PC-9 (cell line): ENCODE data around the gene DUSP16. TPM values are rescaled to one million over a fixed set of nuclear protein-coding genes. Genes with fewer than 3 reads are reported as not detected.

Source experiments
- BruUV-seq: library from RNA; stranded (reverse); fragments of 400-500 nt; replicated peaks from 2 replicates; lab custom pipeline; 2021; lab: Mats Ljungman, UMichigan
- CTCF ChIA-PET: fragments of 300-600 bp; sonication (Branson Sonifier 250); formaldehyde crosslinking; loops from one replicate; lab custom pipeline; 2022; ENCODE audit warnings: antibody characterized with exemption; lab: Charles Lee
- POLR2A ChIA-PET: fragments of 300-600 bp; sonication (Branson Sonifier 250); formaldehyde crosslinking; loops from one replicate; lab custom pipeline; 2022; ENCODE audit warnings: antibody characterized with exemption; ENCODE audit not compliant: unreplicated experiment; lab: Charles Lee
- DNase-seq, 2 experiments: peaks; one replicate each; pipeline versions ENCODE4 v3.0.0 to v3.0.0-alpha.2; 2015 to 2022; ENCODE audit warnings: mixed read lengths in 1 of 2
- H2AFZ ChIP-seq: fragments of 200-600 bp; sonication (generic); 2 replicates; pipeline ENCODE4 v1.8.1; 2017; ENCODE audit warnings: antibody characterized with exemption
- H3F3A ChIP-seq: fragments of 200-600 bp; sonication (generic); 2 replicates; pipeline ENCODE4 v1.8.1; 2017; ENCODE audit warnings: antibody characterized with exemption, mild to moderate bottlenecking, low read depth; ENCODE audit not compliant: insufficient read depth
- H3K27ac ChIP-seq: fragments of 200-600 bp; sonication (generic); 2 replicates; pipeline ENCODE4 v1.6.1; 2016; ENCODE audit warnings: mixed run types
- H3K27me3 ChIP-seq: fragments of 200-600 bp; sonication (generic); 2 replicates; pipeline ENCODE4 v1.6.1; 2016; ENCODE audit warnings: low read depth, mixed run types; ENCODE audit not compliant: insufficient read depth
- H3K36me3 ChIP-seq: fragments of 200-600 bp; sonication (generic); 2 replicates; pipeline ENCODE4 v1.6.1; 2016; ENCODE audit warnings: low read depth, mixed run types
- H3K4me1 ChIP-seq: fragments of 200-600 bp; sonication (generic); replicated peaks from 2 replicates; pipeline ENCODE4 v1.6.1; 2016; ENCODE audit warnings: mixed run types; ENCODE audit not compliant: insufficient read depth
- H3K4me2 ChIP-seq: fragments of 200-600 bp; sonication (generic); 2 replicates; pipeline ENCODE4 v1.6.1; 2017; ENCODE audit warnings: mixed run types
- H3K4me3 ChIP-seq: fragments of 200-600 bp; sonication (generic); 2 replicates; pipeline ENCODE4 v1.6.1; 2016; ENCODE audit warnings: mixed run types
- H3K79me2 ChIP-seq: fragments of 200-600 bp; sonication (generic); 2 replicates; pipeline ENCODE4 v1.6.1; 2017; ENCODE audit warnings: low read depth, mixed run types
- H3K9me2 ChIP-seq: fragments of 200-600 bp; sonication (generic); 2 replicates; pipeline ENCODE4 v1.8.1; 2017; ENCODE audit warnings: mild to moderate bottlenecking; ENCODE audit not compliant: insufficient read depth
- H3K9me3 ChIP-seq: fragments of 200-600 bp; sonication (generic); 2 replicates; pipeline ENCODE4 v1.8.1; 2016; ENCODE audit warnings: low read depth; ENCODE audit not compliant: insufficient read depth
- H4K20me1 ChIP-seq: fragments of 200-600 bp; sonication (generic); 2 replicates; pipeline ENCODE4 v1.8.1; 2017; ENCODE audit not compliant: insufficient read depth
- CTCF ChIP-seq: fragments of 200-600 bp; sonication (generic); conservative IDR thresholded peaks from 2 replicates; pipeline ENCODE4 v1.6.1; 2017; ENCODE audit warnings: mixed run types, antibody characterized with exemption, mild to moderate bottlenecking, moderate library complexity
- EZH2 ChIP-seq: fragments of 200-600 bp; sonication (generic); IDR thresholded peaks from 2 replicates; pipeline ENCODE4 v1.8.0; 2017; ENCODE audit warnings: antibody characterized with exemption, low read depth
- intact Hi-C: fragments of 100-400 bp; cut with micrococcal nuclease; formaldehyde crosslinking; loops from one replicate; pipeline ENCODE4 v1.10.0; 2022; ENCODE audit not compliant: unreplicated experiment
- total RNA-seq: library from RNA; stranded (reverse); gene quantifications from 2 replicates; pipeline ENCODE4 v1.2.3, GENCODE V29; 2021

The DUSP16 gene
- total RNA-seq, 1 experiment from 2014 or later, result 24.8 TPM

GRCh38 chr12:12528361-12529270, 34.0 kb downstream of the DUSP16 start:
- no TSS peak for BruUV-seq
- no peak for DNase-seq
- Histone ChIP-seq H3K4me2 (no peak overlapping the region), H2AFZ (no peak overlapping the region), H3K27ac (no peak overlapping the region), H3K36me3 (no peaks in the 10 kb centered on the region), H3K27me3 (no peaks in the 10 kb centered on the region), H3K4me3 (no peak overlapping the region), H3K4me1 (peaks cover 9% of the 10 kb centered on the region), H4K20me1 (0 out of 2 replicates have a peak, but pooled peaks cover 6% of the 10 kb centered on the region), H3F3A (no peaks in the 10 kb centered on the region), H3K9me3 (no peaks in the 10 kb centered on the region), H3K9me2 (no peaks in the 10 kb centered on the region), H3K79me2 (no peaks in the 10 kb centered on the region)
- TF ChIP-seq CTCF, result no peak
- TF ChIP-seq EZH2, result no peak
- ChIA-PET CTCF (no interaction called here), POLR2A (interaction anchor here (0.7 kb wide), 1 partner anchor 1768 kb away, joined by 3 read pairs; no protein-coding TSS in a partner anchor)
- intact Hi-C loops, result no loop called here

DNA sequence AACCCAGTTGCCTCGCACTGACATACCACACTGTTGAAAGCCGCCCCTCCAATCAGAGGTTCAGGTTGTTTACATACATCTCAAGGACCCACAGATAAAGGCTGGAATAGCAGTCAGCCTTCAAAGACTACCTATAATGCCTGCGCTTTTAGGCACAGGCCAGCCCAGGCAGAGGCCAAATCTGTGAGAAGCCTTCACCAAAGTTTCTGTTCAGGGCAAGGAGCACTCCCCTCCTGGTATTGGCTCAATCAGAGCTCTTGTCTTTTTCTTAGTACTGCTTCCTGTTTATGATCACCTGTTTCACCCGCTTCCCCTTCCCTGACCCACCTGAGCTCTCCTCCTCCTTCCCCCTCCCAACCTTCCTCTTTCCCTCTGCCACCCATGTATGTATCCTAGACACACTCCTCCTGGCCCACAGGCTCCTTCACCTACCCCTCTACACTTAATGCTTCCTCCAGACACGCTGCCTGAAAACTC, 34.8 kb downstream of the DUSP16 start:
- TF ChIP-seq EZH2, result no peak
- no peak for TF ChIP-seq CTCF
- DNase-seq, result no peak
- Histone ChIP-seq H3K27ac (no peak overlapping the region), H3K4me3 (no peak overlapping the region), H3K79me2 (no peaks in the 10 kb centered on the region), H3K9me3 (no peaks in the 10 kb centered on the region), H2AFZ (no peak overlapping the region), H4K20me1 (0 out of 2 replicates have a peak, but pooled peaks cover 6% of the 10 kb centered on the region), H3K9me2 (no peaks in the 10 kb centered on the region), H3K4me2 (no peak overlapping the region), H3F3A (no peaks in the 10 kb centered on the region), H3K27me3 (no peaks in the 10 kb centered on the region), H3K36me3 (no peaks in the 10 kb centered on the region), H3K4me1 (peaks cover 2% of the 10 kb centered on the region; the same call in 1 of the 2 replicates)
- CTCF ChIA-PET, result no interaction called here
- POLR2A ChIA-PET, result interaction anchor here (0.7 kb wide), 1 partner anchor 1767 kb away, joined by 3 read pairs; no protein-coding TSS in a partner anchor
- intact Hi-C loops, result no loop called here
- BruUV-seq, result no TSS peak

- TF ChIP-seq EZH2, result no peak
- no peak for DNase-seq
- no peaks in the 10 kb centered on the region for H3K79me2 ChIP-seq
- intact Hi-C loops, result no loop called here
- no peaks in the 10 kb centered on the region; the same call in 1 of the 2 replicates for H3K9me2 ChIP-seq
- peaks cover 14% of the 10 kb centered on the region for H3K36me3 ChIP-seq
- BruUV-seq, result no TSS peak
- H2AFZ ChIP-seq, result no peak overlapping the region
- H3F3A ChIP-seq, result no peaks in the 10 kb centered on the region
- ChIA-PET POLR2A (no interaction called here), CTCF (no interaction called here)
- no peaks in the 10 kb centered on the region for H3K27me3 ChIP-seq
- no peak overlapping the region for H3K4me3 ChIP-seq
- 0 out of 2 replicates have a peak, but pooled peaks cover 6% of the 10 kb centered on the region for H4K20me1 ChIP-seq
- H3K9me3 ChIP-seq, result no peaks in the 10 kb centered on the region
- no peak overlapping the region for H3K27ac ChIP-seq
- H3K4me2 ChIP-seq, result no peak overlapping the region
- H3K4me1 ChIP-seq, result no peaks in the 10 kb centered on the region; the same call in 1 of the 2 replicates
Observed at GRCh38 chr12:12524128-12524527, 38.5 kb downstream of the DUSP16 start.
